Kidney (tissue), 22 donors: ENCODE results near the gene RP2. TPM values are rescaled to one million over a fixed set of nuclear protein-coding genes. Genes with fewer than 3 reads are reported as not detected.
A peak's percentile ranks its signal among the peaks of the same experiment; 100 is the strongest.

Experiments used
- DNase-seq, 5 donors: peaks; one replicate each; pipeline ENCODE4 v3.0.0-alpha.2; 2013 to 2020
- FAIRE-seq: peaks from 2 replicates; lab custom pipeline; 2012; peaks lifted over from hg19 to GRCh38; lab: Jason Lieb, UNC
- H3K27ac ChIP-seq, 2 donors: one replicate each; pipeline ENCODE4 v1.7.0; 2013; ENCODE audit warnings: low read depth in 2 of 2, low read length in 2 of 2, inconsistent platforms in 1 of 2
- H3K27me3 ChIP-seq: one replicate; pipeline ENCODE4 v1.7.1; 2013; ENCODE audit warnings: low read length, inconsistent platforms; ENCODE audit not compliant: control insufficient read depth, insufficient read depth
- H3K36me3 ChIP-seq, 3 donors: one replicate each; pipeline versions ENCODE4 v1.7.0 to v1.7.1; 2013; ENCODE audit warnings: low read length in 3 of 3, control low read depth in 1 of 3, inconsistent platforms in 1 of 3; ENCODE audit not compliant: insufficient read depth in 3 of 3, control insufficient read depth in 2 of 3
- H3K4me1 ChIP-seq, 3 donors: one replicate each; pipeline versions ENCODE4 v1.7.0 to v1.7.1; 2013; ENCODE audit warnings: low read length in 3 of 3, inconsistent platforms in 1 of 3, low read depth in 1 of 3; ENCODE audit not compliant: control insufficient read depth in 2 of 3, insufficient read depth in 2 of 3
- H3K4me3 ChIP-seq, 3 donors: one replicate each; pipeline versions ENCODE4 v1.7.0 to v1.8.1; 2013; ENCODE audit warnings: low read length in 3 of 3, control low read depth in 1 of 3, inconsistent platforms in 1 of 3
- H3K9ac ChIP-seq, 3 donors: one replicate each; pipeline versions ENCODE4 v1.7.0 to v1.7.1; 2013; ENCODE audit warnings: low read length in 3 of 3, control low read depth in 1 of 3, inconsistent platforms in 1 of 3
- H3K9me3 ChIP-seq, 3 donors: one replicate each; pipeline versions ENCODE4 v1.7.0 to v1.7.1; 2013; ENCODE audit warnings: low read length in 3 of 3, control low read depth in 1 of 3, inconsistent platforms in 1 of 3; ENCODE audit not compliant: control insufficient read depth in 2 of 3, insufficient read depth in 1 of 3
- intact Hi-C: fragments of 100-400 bp; cut with DNase I; formaldehyde crosslinking; loops from one replicate; pipeline ENCODE4 v1.11.1; 2022
- long read RNA-seq, 10 donors: library from polyadenylated mRNA in 1 of 10; unstranded in 1 of 10; transcript quantifications; one replicate each; pipeline ENCODE4 v2.0.0 and lab custom pipeline, GENCODE V29; 2021 to 2026
- polyA plus RNA-seq: library from polyadenylated mRNA; stranded (reverse); fragments of 350-450 nt; fragmentation: Illumina TruSeq; extraction: RNeasy Lipid Tissue Mini Kit (QIAGEN cat#74804); gene quantifications from one replicate; pipeline ENCODE4 v1.2.3, GENCODE V29; 2014; ENCODE audit warnings: low read depth, low replicate concordance; ENCODE audit not compliant: insufficient read depth
- total RNA-seq: library from RNA; stranded (reverse); fragmentation: NEBNext Ultra II Directional; extraction: Animal tissue kit (Norgen Biotek cat#: 25700); gene quantifications from one replicate; pipeline ENCODE4 v1.2.1, GENCODE V29; 2021
- TF ChIP-seq, protein P1 (sequence below): IDR thresholded peaks from 3 replicates; pipeline ENCODE4 v1.5.1; 2012; ENCODE audit warnings: mild to moderate bottlenecking, moderate library complexity, borderline replicate concordance; ENCODE audit not compliant: insufficient read depth; ENCODE audit errors: extremely low read depth
- donor health status: control.
- donor health status: control.
- donor health status: control.
- donor health status: control.
- donor health status: control.
- donor health status: DM: yes; HTN: yes; CAD: no.
- donor health status: Normal renal cell carcinoma (clear cell type).

RP2 gene
- 10.0 TPM for total RNA-seq
- 2.8 TPM for polyA plus RNA-seq
- long read RNA-seq, donor 1, partial matches to known transcripts = 0 of 1 reads
- long read RNA-seq, donor 1, other reads (novel, unspliced or antisense) = 0 of 1 reads
- long read RNA-seq, donor 2, transcript RP2-201 (5 exons, 3,803 nt) = major isoform, 7 of 18 reads
- long read RNA-seq, donor 2, partial matches to known transcripts = 11 of 18 reads
- long read RNA-seq, donor 2, other reads (novel, unspliced or antisense) = 0 of 18 reads
- long read RNA-seq, donor 3, transcript RP2-201 (5 exons, 3,803 nt) = major isoform, 8 of 8 reads
- long read RNA-seq, donor 3, partial matches to known transcripts = 0 of 8 reads
- long read RNA-seq, donor 3, other reads (novel, unspliced or antisense) = 0 of 8 reads
- long read RNA-seq, donor 4, partial matches to known transcripts = 0 of 3 reads
- long read RNA-seq, donor 4, other reads (novel, unspliced or antisense) = 0 of 3 reads
- long read RNA-seq, donor 5 = 0 reads
- long read RNA-seq, donor 6, partial matches to known transcripts = 0 of 4 reads
- long read RNA-seq, donor 6, other reads (novel, unspliced or antisense) = 0 of 4 reads
- long read RNA-seq, donor 7, transcript RP2-201 (5 exons, 3,803 nt) = major isoform, 12 of 13 reads
- long read RNA-seq, donor 7, partial matches to known transcripts = 1 of 13 reads
- long read RNA-seq, donor 7, other reads (novel, unspliced or antisense) = 0 of 13 reads
- long read RNA-seq, donor 8, partial matches to known transcripts = 0 of 2 reads
- long read RNA-seq, donor 8, other reads (novel, unspliced or antisense) = 0 of 2 reads
- long read RNA-seq, donor 9, partial matches to known transcripts = 7 of 10 reads
- long read RNA-seq, donor 9, other reads (novel, unspliced or antisense) = 0 of 10 reads
- long read RNA-seq, donor 10, transcript RP2-201 (5 exons, 3,803 nt) = major isoform, 5 of 5 reads
- long read RNA-seq, donor 10, partial matches to known transcripts = 0 of 5 reads
- long read RNA-seq, donor 10, other reads (novel, unspliced or antisense) = 0 of 5 reads

GRCh38 chrX:46836701-46837557, at the start of gene RP2:
TSS of gene RP2 (plus strand) at chrX:46837043. CDS start at chrX:46837101, 58 bp downstream.
- intact Hi-C loops = no loop called here
- H3K27ac ChIP-seq = peak within 1 kb of the TSS; percentile 69 to 78
- peak; percentile 96 for FAIRE-seq
- no peaks in the 10 kb centered on the region for H3K27me3 ChIP-seq
- TF ChIP-seq, protein P1, sequence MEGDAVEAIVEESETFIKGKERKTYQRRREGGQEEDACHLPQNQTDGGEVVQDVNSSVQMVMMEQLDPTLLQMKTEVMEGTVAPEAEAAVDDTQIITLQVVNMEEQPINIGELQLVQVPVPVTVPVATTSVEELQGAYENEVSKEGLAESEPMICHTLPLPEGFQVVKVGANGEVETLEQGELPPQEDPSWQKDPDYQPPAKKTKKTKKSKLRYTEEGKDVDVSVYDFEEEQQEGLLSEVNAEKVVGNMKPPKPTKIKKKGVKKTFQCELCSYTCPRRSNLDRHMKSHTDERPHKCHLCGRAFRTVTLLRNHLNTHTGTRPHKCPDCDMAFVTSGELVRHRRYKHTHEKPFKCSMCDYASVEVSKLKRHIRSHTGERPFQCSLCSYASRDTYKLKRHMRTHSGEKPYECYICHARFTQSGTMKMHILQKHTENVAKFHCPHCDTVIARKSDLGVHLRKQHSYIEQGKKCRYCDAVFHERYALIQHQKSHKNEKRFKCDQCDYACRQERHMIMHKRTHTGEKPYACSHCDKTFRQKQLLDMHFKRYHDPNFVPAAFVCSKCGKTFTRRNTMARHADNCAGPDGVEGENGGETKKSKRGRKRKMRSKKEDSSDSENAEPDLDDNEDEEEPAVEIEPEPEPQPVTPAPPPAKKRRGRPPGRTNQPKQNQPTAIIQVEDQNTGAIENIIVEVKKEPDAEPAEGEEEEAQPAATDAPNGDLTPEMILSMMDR = no peak
- H3K4me3 ChIP-seq = peak within 1 kb of the TSS; percentile 82 to 85 (median 85)
- H3K9me3 ChIP-seq = no peaks in the 10 kb centered on the region
- peak within 1 kb of the TSS; percentile 63 to 89 (median 78) for H3K9ac ChIP-seq
- no peaks in the 10 kb centered on the region for H3K36me3 ChIP-seq
- peak; percentile 95 to 98 (median 96) for DNase-seq
- H3K4me1 ChIP-seq = no peaks in the 10 kb centered on the region

- intact Hi-C loops = no loop called here
- FAIRE-seq (no peak), DNase-seq (no peak)
- no peak overlapping the region for H3K9ac ChIP-seq
- TF ChIP-seq, protein P1 = no peak
- H3K4me1 ChIP-seq = no peaks in the 10 kb centered on the region
- no peak overlapping the region for H3K4me3 ChIP-seq
- no peaks in the 10 kb centered on the region for H3K36me3 ChIP-seq
- no peak overlapping the region for H3K27ac ChIP-seq
- H3K27me3 ChIP-seq = no peaks in the 10 kb centered on the region
- H3K9me3 ChIP-seq = no peaks in the 10 kb centered on the region
Observed at GRCh38 chrX:46788902-46789301, 47.9 kb upstream of the RP2 start.
